ACC112 (cell line): Measurements from ENCODE around the gene DSCAML1.
"Not testable (repeated sequence)": the region's sequence is repeated elsewhere in the genome, so short reads cannot be mapped to it uniquely, and the experiment has no call there.

Experiments used
- H2AFZ ChIP-seq: fragments of 200-600 bp; sonication (generic); one replicate; pipeline ENCODE4 v1.6.0; 2017; ENCODE audit warnings: antibody characterized with exemption, low read length; ENCODE audit not compliant: unreplicated experiment
- H3K27ac ChIP-seq: fragments of 200-600 bp; sonication (generic); 2 replicates; pipeline ENCODE4 v1.5.1; 2014; ENCODE audit warnings: low read depth, mild to moderate bottlenecking, antibody characterized with exemption, low read length, moderate library complexity
- H3K27me3 ChIP-seq: fragments of 200-600 bp; sonication (generic); 2 replicates; pipeline ENCODE4 v1.6.1; 2014; ENCODE audit warnings: mild to moderate bottlenecking, antibody characterized with exemption, low read length, moderate library complexity, mixed read lengths; ENCODE audit not compliant: insufficient read depth
- H3K36me3 ChIP-seq: fragments of 200-600 bp; sonication (generic); 2 replicates; pipeline ENCODE4 v1.6.1; 2016; ENCODE audit warnings: mild to moderate bottlenecking, antibody characterized with exemption, low read length, moderate library complexity, mixed read lengths; ENCODE audit not compliant: insufficient read depth
- H3K4me1 ChIP-seq: fragments of 200-600 bp; sonication (generic); one replicate; pipeline ENCODE4 v1.6.1; 2016; ENCODE audit warnings: low read length, mixed read lengths; ENCODE audit not compliant: insufficient read depth, unreplicated experiment, control insufficient read depth
- H3K4me3 ChIP-seq: fragments of 200-600 bp; sonication (generic); 2 replicates; pipeline ENCODE4 v1.5.1; 2014; ENCODE audit warnings: mild to moderate bottlenecking, low read depth, low read length
- H3K79me2 ChIP-seq: fragments of 200-600 bp; sonication (generic); one replicate; pipeline ENCODE4 v1.6.0; 2016; ENCODE audit warnings: low read length; ENCODE audit not compliant: control insufficient read depth, unreplicated experiment, insufficient read depth

Gene DSCAML1

GRCh38 chr11:117769533-117769932 is 27.5 kb downstream of the DSCAML1 start:
- H3K27ac ChIP-seq, result no peak overlapping the region
- peaks cover 72% of the 10 kb centered on the region for H3K27me3 ChIP-seq
- H3K4me1 ChIP-seq, result no peaks in the 10 kb centered on the region
- no peaks in the 10 kb centered on the region for H3K36me3 ChIP-seq
- no peaks in the 10 kb centered on the region for H3K79me2 ChIP-seq
- H3K4me3 ChIP-seq, result no peak overlapping the region
- no peak overlapping the region for H2AFZ ChIP-seq

GRCh38 chr11:117768506-117768905 is 28.5 kb downstream of the DSCAML1 start:
- H3K79me2 ChIP-seq, result no peaks in the 10 kb centered on the region
- H2AFZ ChIP-seq, result no peak overlapping the region
- peaks cover 75% of the 10 kb centered on the region for H3K27me3 ChIP-seq
- H3K4me1 ChIP-seq, result no peaks in the 10 kb centered on the region
- H3K36me3 ChIP-seq, result no peaks in the 10 kb centered on the region
- no peak overlapping the region for H3K4me3 ChIP-seq
- no peak overlapping the region for H3K27ac ChIP-seq

GRCh38 chr11:117767071-117767470 is 29.9 kb downstream of the DSCAML1 start:
- Histone ChIP-seq H3K79me2 (no peaks in the 10 kb centered on the region), H3K36me3 (no peaks in the 10 kb centered on the region), H3K4me1 (no peaks in the 10 kb centered on the region), H3K27me3 (peaks cover 73% of the 10 kb centered on the region), H3K4me3 (no peak overlapping the region), H3K27ac (no peak overlapping the region), H2AFZ (no peak overlapping the region)

GRCh38 chr11:117766576-117766975 is 30.4 kb downstream of the DSCAML1 start:
- H2AFZ ChIP-seq, result no peak overlapping the region
- H3K4me3 ChIP-seq, result no peak overlapping the region
- peaks cover 71% of the 10 kb centered on the region for H3K27me3 ChIP-seq
- H3K27ac ChIP-seq, result no peak overlapping the region
- no peaks in the 10 kb centered on the region for H3K79me2 ChIP-seq
- H3K36me3 ChIP-seq, result no peaks in the 10 kb centered on the region
- H3K4me1 ChIP-seq, result no peaks in the 10 kb centered on the region

- no peaks in the 10 kb centered on the region for H3K36me3 ChIP-seq
- H3K4me3 ChIP-seq, result no peak overlapping the region
- H3K27ac ChIP-seq, result no peak overlapping the region
- H2AFZ ChIP-seq, result no peak overlapping the region
- H3K4me1 ChIP-seq, result no peaks in the 10 kb centered on the region
- no peaks in the 10 kb centered on the region for H3K79me2 ChIP-seq
- H3K27me3 ChIP-seq, result peaks cover 66% of the 10 kb centered on the region
These were observed 31.0 kb downstream of the DSCAML1 start for GRCh38 chr11:117766026-117766425.

- H3K4me1 ChIP-seq, result no peaks in the 10 kb centered on the region
- H2AFZ ChIP-seq, result no peak overlapping the region
- no peaks in the 10 kb centered on the region for H3K36me3 ChIP-seq
- peaks cover 62% of the 10 kb centered on the region for H3K27me3 ChIP-seq
- H3K79me2 ChIP-seq, result no peaks in the 10 kb centered on the region
- no peak overlapping the region for H3K4me3 ChIP-seq
- no peak overlapping the region for H3K27ac ChIP-seq
These were observed 31.9 kb downstream of the DSCAML1 start for GRCh38 chr11:117765068-117765467.

- not testable (repeated sequence) for H2AFZ ChIP-seq, H3K4me1 ChIP-seq, H3K79me2 ChIP-seq, H3K4me3 ChIP-seq, H3K27ac ChIP-seq, H3K36me3 ChIP-seq
- H3K27me3 ChIP-seq, result peaks cover 58% of the 10 kb centered on the region
These were observed 33.6 kb downstream of the DSCAML1 start for GRCh38 chr11:117763465-117763864.

- H3K4me1 ChIP-seq, result no peaks in the 10 kb centered on the region
- no peaks in the 10 kb centered on the region for H3K79me2 ChIP-seq
- H3K27ac ChIP-seq, result no peak overlapping the region
- no peaks in the 10 kb centered on the region for H3K36me3 ChIP-seq
- no peak overlapping the region for H2AFZ ChIP-seq
- H3K27me3 ChIP-seq, result peaks cover 51% of the 10 kb centered on the region
- no peak overlapping the region for H3K4me3 ChIP-seq
These were observed 35.0 kb downstream of the DSCAML1 start for GRCh38 chr11:117761993-117762392.

GRCh38 chr11:117759305-117759704 is 37.7 kb downstream of the DSCAML1 start:
- Histone ChIP-seq H3K27me3 (peaks cover 46% of the 10 kb centered on the region), H2AFZ (no peak overlapping the region), H3K79me2 (no peaks in the 10 kb centered on the region), H3K4me3 (no peak overlapping the region), H3K4me1 (no peaks in the 10 kb centered on the region), H3K36me3 (no peaks in the 10 kb centered on the region), H3K27ac (no peak overlapping the region)

- Histone ChIP-seq H3K79me2 (no peaks in the 10 kb centered on the region), H3K27me3 (peaks cover 63% of the 10 kb centered on the region), H3K4me1 (no peaks in the 10 kb centered on the region), H2AFZ (no peak overlapping the region), H3K4me3 (no peak overlapping the region), H3K27ac (no peak overlapping the region), H3K36me3 (no peaks in the 10 kb centered on the region)
These were observed 43.0 kb downstream of the DSCAML1 start for GRCh38 chr11:117754030-117754429.

GRCh38 chr11:117752721-117753237 is 44.2 kb downstream of the DSCAML1 start:
- H3K4me3 ChIP-seq, result no peak overlapping the region
- H3K4me1 ChIP-seq, result no peaks in the 10 kb centered on the region
- no peak overlapping the region for H2AFZ ChIP-seq
- no peaks in the 10 kb centered on the region for H3K36me3 ChIP-seq
- H3K27me3 ChIP-seq, result peaks cover 63% of the 10 kb centered on the region
- no peak overlapping the region for H3K27ac ChIP-seq
- no peaks in the 10 kb centered on the region for H3K79me2 ChIP-seq
